Activated B cell treated with CpG ODN at 0.5 μM for 24 hours (primary cell): ENCODE measurements around the gene GALNT5. TPM values are rescaled to one million over a fixed set of nuclear protein-coding genes. Genes with fewer than 3 reads are reported as not detected.

ENCODE experiments used
- ATAC-seq: fragments of 200-7000 bp; cut with Tn5 transposase; one replicate; pipeline ENCODE4 v1.10.0; 2021; ENCODE audit warnings: low read depth, mild to moderate bottlenecking, moderate library complexity
- CTCF ChIA-PET: fragments of 350-600 bp; sonication (Branson Sonifier 250); formaldehyde crosslinking; loops from one replicate; lab custom pipeline; 2021; ENCODE audit warnings: antibody characterized with exemption; lab: Charles Lee
- POLR2A ChIA-PET: fragments of 350-600 bp; sonication (Branson Sonifier 250); formaldehyde crosslinking; loops from one replicate; lab custom pipeline; 2021; ENCODE audit warnings: antibody characterized with exemption; lab: Charles Lee
- DNase-seq: peaks from one replicate; pipeline ENCODE4 v3.0.0; 2022
- H3K27ac Mint-ChIP-seq: one replicate; pipeline ENCODE4 v1.8.0; 2020; ENCODE audit warnings: mixed read lengths
- H3K27me3 Mint-ChIP-seq: one replicate; pipeline ENCODE4 v1.8.0; 2021; ENCODE audit warnings: mixed read lengths
- H3K36me3 Mint-ChIP-seq: one replicate; pipeline ENCODE4 v1.8.0; 2021; ENCODE audit warnings: low read depth, mixed read lengths
- H3K4me1 Mint-ChIP-seq: one replicate; pipeline ENCODE4 v1.8.0; 2021; ENCODE audit warnings: mixed read lengths
- H3K4me3 Mint-ChIP-seq: one replicate; pipeline ENCODE4 v1.8.0; 2020; ENCODE audit warnings: mild to moderate bottlenecking, mixed read lengths
- H3K9me3 Mint-ChIP-seq: one replicate; pipeline ENCODE4 v1.8.0; 2020; ENCODE audit warnings: mixed read lengths
- CTCF ChIP-seq: fragments of 200-600 bp; IDR thresholded peaks from one replicate; pipeline ENCODE4 v1.8.0; 2022; ENCODE audit warnings: antibody characterized with exemption, mild to moderate bottlenecking
- intact Hi-C: fragments of 100-400 bp; cut with micrococcal nuclease; formaldehyde crosslinking; loops from one replicate; pipeline ENCODE4 v1.15.1; 2024
- total RNA-seq: library from RNA; stranded (reverse); gene quantifications from 2 replicates; pipeline ENCODE4 v1.2.3, GENCODE V29; 2022

GALNT5 gene
- total RNA-seq, 1 donor from 2014 or later = not detected

- POLR2A ChIA-PET = no interaction called here
- peaks cover 18% of the 10 kb centered on the region for H3K27me3 Mint-ChIP-seq
- H3K4me1 Mint-ChIP-seq = peaks cover 5% of the 10 kb centered on the region
- intact Hi-C loops = no loop called here
- DNase-seq = no peak
- no peak overlapping the region for H3K27ac Mint-ChIP-seq
- TF ChIP-seq CTCF = no peak
- H3K9me3 Mint-ChIP-seq = no peaks in the 10 kb centered on the region
- ATAC-seq = no peak
- no peaks in the 10 kb centered on the region for H3K36me3 Mint-ChIP-seq
- no peak overlapping the region for H3K4me3 Mint-ChIP-seq
- CTCF ChIA-PET = no interaction called here
Observed at GRCh38 chr2:157260533-157261198, 3.2 kb downstream of the GALNT5 start.

- CTCF ChIA-PET = no interaction called here
- DNase-seq (no peak), ATAC-seq (peak; percentile 21)
- no peak overlapping the region for H3K27ac Mint-ChIP-seq
- intact Hi-C loops = no loop called here
- H3K27me3 Mint-ChIP-seq = peaks cover 19% of the 10 kb centered on the region
- H3K9me3 Mint-ChIP-seq = no peaks in the 10 kb centered on the region
- H3K4me1 Mint-ChIP-seq = peaks cover 5% of the 10 kb centered on the region
- TF ChIP-seq CTCF = no peak
- no peaks in the 10 kb centered on the region for H3K36me3 Mint-ChIP-seq
- POLR2A ChIA-PET = no interaction called here
- H3K4me3 Mint-ChIP-seq = no peak overlapping the region
Observed at GRCh38 chr2:157261199-157261782, 3.8 kb downstream of the GALNT5 start.

- Mint-ChIP-seq H3K9me3 (no peaks in the 10 kb centered on the region), H3K27me3 (peaks cover 19% of the 10 kb centered on the region), H3K4me1 (peaks cover 5% of the 10 kb centered on the region), H3K4me3 (no peak overlapping the region), H3K27ac (no peak overlapping the region), H3K36me3 (no peaks in the 10 kb centered on the region)
- intact Hi-C loops = no loop called here
- DNase-seq (no peak), ATAC-seq (no peak)
- ChIA-PET POLR2A (no interaction called here), CTCF (no interaction called here)
- TF ChIP-seq CTCF = no peak
Observed at GRCh38 chr2:157262248-157262647, 4.7 kb downstream of the GALNT5 start.

DNA sequence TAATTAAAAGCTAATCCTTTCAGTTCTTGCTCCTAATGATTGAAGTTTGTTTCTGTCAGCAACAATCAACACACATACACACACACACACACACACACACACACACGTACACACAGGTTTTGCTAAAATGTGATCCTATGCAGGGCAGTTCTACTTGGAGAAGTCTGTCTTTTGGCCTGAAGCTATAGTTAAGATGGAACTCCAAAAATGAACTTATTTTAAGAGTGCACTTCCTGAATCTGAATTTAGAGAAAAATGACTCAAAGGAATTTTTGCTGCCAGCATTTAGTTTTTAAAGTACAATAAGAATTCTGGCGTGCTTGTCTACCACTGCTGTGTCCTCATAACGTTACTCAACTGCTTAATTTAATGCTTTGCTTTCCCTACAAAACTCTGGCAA is 6.6 kb downstream of the GALNT5 start:
- Mint-ChIP-seq H3K4me1 (peaks cover 5% of the 10 kb centered on the region), H3K4me3 (no peak overlapping the region), H3K36me3 (no peaks in the 10 kb centered on the region), H3K27ac (no peak overlapping the region), H3K27me3 (peaks cover 5% of the 10 kb centered on the region), H3K9me3 (no peaks in the 10 kb centered on the region)
- ChIA-PET CTCF (no interaction called here), POLR2A (no interaction called here)
- intact Hi-C loops = no loop called here
- no peak for DNase-seq
- no peak for TF ChIP-seq CTCF
- no peak for ATAC-seq

GRCh38 chr2:157265825-157266224 is 8.3 kb downstream of the GALNT5 start:
- ChIA-PET CTCF (no interaction called here), POLR2A (no interaction called here)
- H3K36me3 Mint-ChIP-seq = no peaks in the 10 kb centered on the region
- no peak for TF ChIP-seq CTCF
- no peak for ATAC-seq
- H3K4me3 Mint-ChIP-seq = no peak overlapping the region
- intact Hi-C loops = no loop called here
- H3K9me3 Mint-ChIP-seq = no peaks in the 10 kb centered on the region
- DNase-seq = no peak
- H3K4me1 Mint-ChIP-seq = peaks cover 10% of the 10 kb centered on the region
- peaks cover 5% of the 10 kb centered on the region for H3K27me3 Mint-ChIP-seq
- no peak overlapping the region for H3K27ac Mint-ChIP-seq
